GM21786 (cell line): ENCODE results near the gene PRKCE.
"Not testable (repeated sequence)": the region's sequence is repeated elsewhere in the genome, so short reads cannot be mapped to it uniquely, and the experiment has no call there.

Experiments used
- ATAC-seq: cut with Tn5 transposase; IDR thresholded peaks from one replicate; pipeline ENCODE4 v1.9.1; 2021; ENCODE audit not compliant: unreplicated experiment

The PRKCE gene

GRCh38 chr2:45882707-45883602 is 231.5 kb downstream of the PRKCE start:
- ATAC-seq = no peak

DNA sequence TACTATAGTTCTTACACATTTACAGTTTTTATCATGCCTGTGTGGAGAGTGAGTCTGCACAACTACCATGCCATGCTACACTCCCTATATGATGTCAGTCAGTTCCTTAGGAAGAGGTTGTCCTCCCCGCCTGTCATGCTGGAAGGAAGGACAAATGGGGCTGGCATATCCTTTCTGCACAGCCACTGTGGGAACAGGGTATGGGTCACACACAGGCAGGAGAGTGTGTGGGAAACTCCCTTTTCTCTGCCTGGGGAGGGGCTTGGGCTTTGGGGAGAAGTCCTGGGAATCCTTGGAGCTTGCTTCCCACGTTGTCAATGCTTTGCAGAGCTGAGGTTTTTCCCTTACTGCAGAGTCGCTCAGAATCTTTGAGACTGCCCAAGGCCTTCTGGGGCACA is 232.1 kb downstream of the PRKCE start:
- no peak for ATAC-seq

DNA sequence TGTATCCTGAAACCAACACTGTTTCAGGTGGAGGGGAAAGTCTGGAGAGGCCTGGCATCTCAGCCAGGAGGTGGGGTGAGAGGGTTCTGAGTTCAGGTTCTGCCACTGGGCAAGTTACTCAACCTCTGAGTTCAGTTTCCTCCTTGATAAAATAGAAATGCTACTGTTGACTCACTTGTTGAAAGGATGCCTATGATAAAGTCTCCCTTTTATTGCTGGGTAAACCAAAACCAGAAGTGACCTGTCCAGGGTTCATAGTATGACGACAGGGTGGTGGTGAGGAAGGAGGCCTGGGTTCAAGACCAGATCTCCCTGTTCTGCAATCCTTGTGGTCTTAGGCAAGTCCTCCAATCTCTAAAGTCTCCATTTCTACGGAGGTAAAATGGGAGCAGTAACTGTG is 232.7 kb downstream of the PRKCE start:
- no peak for ATAC-seq

DNA sequence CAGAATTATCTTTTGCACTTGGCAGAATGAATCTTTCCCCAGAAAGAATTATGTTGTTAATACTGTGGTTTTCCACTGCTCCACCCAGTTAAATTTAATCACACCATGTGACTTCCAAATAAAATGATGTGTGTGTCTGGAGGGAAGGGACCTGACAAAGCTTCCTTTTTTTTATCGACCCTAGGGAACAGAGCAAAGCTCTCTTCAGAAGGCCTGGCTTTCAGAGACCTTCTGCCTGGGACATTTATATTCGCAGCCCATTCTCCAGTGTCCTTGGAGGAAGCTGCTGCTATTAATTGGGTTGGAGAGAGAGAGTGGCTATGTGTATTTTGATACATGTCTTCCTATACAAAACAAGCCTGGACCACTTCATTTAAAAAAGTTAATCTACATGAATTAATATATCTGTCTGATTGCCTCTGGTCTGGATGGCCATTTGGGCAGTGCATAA is 233.7 kb downstream of the PRKCE start:
- no peak for ATAC-seq

- ATAC-seq = no peak
Observed at GRCh38 chr2:45886171-45886663, 234.7 kb downstream of the PRKCE start.

DNA sequence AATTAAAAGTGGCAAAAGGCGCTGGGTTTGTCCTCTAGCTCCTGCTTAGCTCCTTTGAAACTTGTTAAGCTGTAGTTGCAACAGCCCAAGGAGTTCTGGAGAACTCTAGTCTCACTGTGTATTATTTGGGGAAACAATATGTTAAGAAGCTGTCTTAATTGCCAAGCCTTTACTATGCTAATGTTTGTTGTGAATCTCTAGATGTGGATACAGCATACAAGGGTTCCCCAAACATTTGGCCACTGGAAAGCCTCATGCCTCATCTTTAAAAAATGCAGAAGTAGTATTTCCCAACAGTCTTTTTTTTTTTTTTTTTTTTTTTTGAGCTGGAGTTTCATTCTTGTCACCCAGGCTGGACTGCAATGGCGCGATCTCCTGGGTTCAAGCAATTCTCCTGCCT is 236.7 kb downstream of the PRKCE start:
- no peak for ATAC-seq

- no peak for ATAC-seq
Observed at GRCh38 chr2:45888641-45889040, 237.2 kb downstream of the PRKCE start.

- ATAC-seq = peak; percentile 77
Observed at GRCh38 chr2:45889053-45889452, 237.6 kb downstream of the PRKCE start.

- peak; percentile 37 for ATAC-seq
Observed at GRCh38 chr2:45889620-45890370, 238.3 kb downstream of the PRKCE start.

DNA sequence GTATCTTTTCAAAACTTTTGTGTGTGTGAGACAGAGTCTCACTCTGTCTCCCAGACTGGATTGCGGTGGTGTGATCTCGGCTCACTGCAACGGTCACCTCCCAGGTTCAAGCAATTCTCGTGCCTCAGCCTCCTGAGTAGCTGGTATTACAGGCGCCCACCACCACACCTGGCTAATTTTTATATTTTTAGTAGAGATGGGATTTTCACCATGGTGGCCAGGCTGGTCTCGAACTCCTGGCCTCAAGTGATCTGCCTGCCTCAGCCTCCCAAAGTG is 238.8 kb downstream of the PRKCE start:
- not testable (repeated sequence) for ATAC-seq

DNA sequence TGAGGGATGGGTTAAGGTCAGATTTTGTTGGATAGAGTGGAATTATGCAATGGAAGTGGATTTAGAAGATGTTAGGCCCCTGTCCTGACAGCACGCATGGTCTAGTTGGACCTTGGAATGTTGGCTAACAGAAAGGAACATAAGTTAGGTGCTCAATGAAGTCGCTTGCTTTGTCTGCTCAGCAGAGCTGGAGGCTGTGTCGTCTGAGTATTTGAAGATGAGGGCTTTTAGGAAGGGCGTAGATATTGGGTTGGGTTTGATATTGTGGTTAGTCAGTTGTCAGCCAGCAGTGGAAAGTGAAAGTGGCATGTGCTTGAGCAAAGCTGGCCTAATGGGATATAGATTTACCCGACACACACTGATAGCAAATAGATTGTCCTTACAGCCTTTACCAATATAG is 239.3 kb downstream of the PRKCE start:
- ATAC-seq = no peak

DNA sequence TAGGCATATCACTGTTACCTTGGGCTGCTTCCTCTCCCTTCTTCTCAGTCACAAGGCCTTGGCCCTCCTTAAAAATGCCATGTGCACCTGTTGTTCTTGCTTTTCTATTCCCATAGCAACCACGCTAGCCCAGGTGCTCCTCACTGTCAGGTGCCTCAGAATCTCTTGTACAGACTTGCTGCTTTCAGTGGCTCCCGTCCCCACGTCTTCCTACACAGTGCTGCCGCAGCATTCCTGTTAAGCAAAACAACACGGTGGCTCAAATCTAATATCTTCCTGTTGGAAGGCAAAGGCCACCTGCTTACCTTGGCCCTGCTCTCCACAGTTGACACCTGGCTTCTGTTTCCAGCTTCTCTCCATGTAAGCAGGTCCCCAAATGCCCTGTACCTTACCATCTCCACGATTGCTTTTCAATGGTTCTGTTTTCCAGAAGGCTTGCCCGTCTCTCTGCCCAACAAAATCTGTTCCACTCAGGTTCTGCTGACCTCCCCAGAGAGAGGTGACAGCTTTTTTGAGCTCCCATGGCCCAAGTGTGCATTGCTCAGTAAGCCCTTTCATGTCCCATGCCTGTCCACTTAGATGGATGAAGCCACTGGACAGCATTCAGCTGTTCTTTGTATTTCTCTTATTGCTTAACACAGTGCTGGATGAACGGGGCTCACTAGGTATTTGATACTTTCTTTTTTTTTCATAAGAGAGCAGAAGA is 240.4 kb downstream of the PRKCE start:
- no peak for ATAC-seq

DNA sequence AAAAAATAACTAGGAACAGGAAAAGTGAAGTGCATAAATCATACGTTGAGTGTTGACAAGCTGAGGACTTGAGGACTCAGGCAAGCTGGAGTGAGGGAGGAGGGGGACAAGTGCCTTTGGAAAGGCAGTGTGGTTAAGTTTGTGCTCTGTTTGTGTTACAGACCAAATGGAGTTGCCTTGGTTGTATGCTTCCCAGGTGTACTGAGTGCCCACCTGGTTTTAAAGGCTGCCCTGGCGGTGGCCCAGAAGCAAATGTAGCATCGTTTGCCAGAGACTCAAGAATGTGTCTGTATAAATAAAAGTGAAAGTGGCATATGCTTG is 240.9 kb downstream of the PRKCE start:
- no peak for ATAC-seq

DNA sequence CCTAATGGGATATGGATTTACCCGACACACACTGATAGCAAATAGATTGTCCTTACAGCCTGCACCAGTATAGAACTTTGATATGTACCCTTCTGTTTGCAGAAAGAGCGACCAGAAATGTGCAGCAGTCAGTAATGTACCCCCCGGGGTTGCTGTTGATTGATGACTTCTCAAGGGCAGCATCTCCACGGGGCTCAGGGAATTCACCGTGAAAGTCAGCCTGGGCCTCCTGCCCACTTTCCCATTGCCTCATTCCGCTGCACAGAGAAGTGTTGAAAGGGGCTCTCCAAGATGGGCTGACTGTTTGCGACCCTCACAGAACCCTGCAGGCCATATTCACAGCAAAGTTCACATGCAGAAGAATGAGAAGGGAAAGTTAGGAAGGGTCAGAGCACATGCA is 241.3 kb downstream of the PRKCE start:
- no peak for ATAC-seq

DNA sequence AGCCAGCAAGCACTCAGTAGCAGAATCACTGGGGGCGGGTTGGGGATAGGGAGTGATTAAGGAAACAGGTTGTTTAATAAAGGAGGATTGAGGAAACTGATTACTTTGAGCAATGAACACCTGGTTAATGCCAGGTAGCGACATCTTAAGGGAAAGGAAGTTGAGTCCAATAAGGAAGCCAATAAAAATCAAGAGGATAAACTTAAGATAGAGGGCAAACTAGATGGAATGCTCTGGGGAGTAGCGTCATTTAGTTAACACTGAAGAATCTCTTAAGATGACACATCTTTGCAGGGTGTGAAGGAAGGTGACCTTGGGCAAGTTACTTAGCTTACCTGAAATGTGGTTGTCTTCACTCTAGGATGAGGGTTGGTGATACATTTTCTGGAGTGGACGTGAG is 242.7 kb downstream of the PRKCE start:
- ATAC-seq = no peak

GRCh38 chr2:45895241-45895861 is 243.9 kb downstream of the PRKCE start:
- ATAC-seq = no peak

- no peak for ATAC-seq
Observed at GRCh38 chr2:45896311-45896710, 244.8 kb downstream of the PRKCE start.

- no peak for ATAC-seq
Observed at GRCh38 chr2:45897842-45898241, 246.4 kb downstream of the PRKCE start.

GRCh38 chr2:45898819-45899218 is 247.3 kb downstream of the PRKCE start:
- no peak for ATAC-seq

DNA sequence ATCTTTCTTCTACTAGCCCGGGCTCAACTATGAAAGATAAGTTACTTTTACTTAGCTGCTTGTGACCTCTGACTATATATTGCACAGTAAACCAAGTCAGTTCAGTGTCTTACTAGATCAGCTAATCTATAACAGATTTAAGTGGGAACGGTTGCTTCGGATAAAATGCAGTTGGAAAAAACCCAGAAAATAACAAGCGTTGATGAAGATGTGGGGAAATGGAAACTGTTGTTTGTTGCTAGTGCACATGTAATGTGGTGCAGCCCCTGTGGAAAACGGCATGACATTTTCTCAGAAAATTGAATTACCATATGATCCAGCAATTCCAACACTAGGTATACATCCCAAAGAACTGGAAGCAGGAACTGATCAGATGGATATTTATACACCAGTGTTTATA is 248.5 kb downstream of the PRKCE start:
- ATAC-seq = no peak

DNA sequence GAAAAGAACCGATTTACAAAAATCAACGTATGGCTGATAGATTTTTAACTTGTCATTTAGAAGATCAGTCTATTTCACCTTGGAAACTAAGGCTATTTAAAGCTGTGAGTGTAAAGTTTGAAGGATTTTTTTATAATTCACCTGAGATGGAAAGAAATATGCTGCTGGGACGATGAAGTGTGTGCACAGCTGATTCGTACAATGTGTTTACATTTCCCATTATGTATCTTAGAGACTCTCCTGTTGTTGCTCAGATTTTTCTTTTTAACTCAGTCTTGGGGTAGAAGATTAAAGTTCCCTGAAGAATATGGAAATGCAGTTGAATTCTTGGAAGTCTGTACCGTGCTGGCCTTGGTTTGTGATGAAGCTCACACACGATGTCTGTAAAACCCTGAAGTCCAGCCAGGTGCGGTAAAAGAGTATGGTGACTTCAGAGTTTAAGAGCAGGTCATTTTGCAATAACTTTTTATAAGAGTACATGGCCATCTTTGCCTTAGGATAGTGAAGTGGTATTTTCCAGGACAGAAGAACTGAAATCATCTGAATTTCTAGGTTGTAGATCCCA is 250.1 kb downstream of the PRKCE start:
- ATAC-seq = no peak
